Naive thymus-derived CD4-positive, alpha-beta T cell (primary cell): ENCODE results near the gene NCAM2. TPM values are rescaled to one million over a fixed set of nuclear protein-coding genes. Genes with fewer than 3 reads are reported as not detected.

Experiments used
- ATAC-seq: fragments of 150-1000 bp; cut with Tn5 transposase; 2 replicates; pipeline ENCODE4 v1.10.0; 2021; ENCODE audit warnings: mild to moderate bottlenecking, moderate library complexity
- CTCF ChIA-PET: fragments of 350-600 bp; sonication (Branson Sonifier 250); formaldehyde crosslinking; loops from one replicate; lab custom pipeline; 2021; ENCODE audit warnings: antibody characterized with exemption; lab: Charles Lee
- POLR2A ChIA-PET: fragments of 350-600 bp; sonication (Branson Sonifier 250); formaldehyde crosslinking; loops from one replicate; lab custom pipeline; 2021; ENCODE audit warnings: antibody characterized with exemption, inconsistent platforms; lab: Charles Lee
- DNase-seq, 9 donors: peaks; one replicate each; pipeline versions ENCODE4 v3.0.0 to v3.0.0-alpha.2; 2020 to 2022; ENCODE audit warnings: mixed read lengths in 1 of 9
- H3K27ac ChIP-seq: one replicate; pipeline ENCODE4 v1.7.0; 2013; ENCODE audit warnings: mild to moderate bottlenecking, low read depth, low read length, moderate library complexity
- H3K27me3 ChIP-seq, 2 donors: one replicate each; pipeline ENCODE4 v1.7.0; 2013; ENCODE audit warnings: low read length in 2 of 2, mild to moderate bottlenecking in 2 of 2, moderate library complexity in 2 of 2; ENCODE audit not compliant: control insufficient read depth in 2 of 2, insufficient read depth in 2 of 2
- H3K36me3 ChIP-seq, 3 experiments: 1 replicate in 2 of 3; 2 replicates in 1 of 3; pipeline ENCODE4 v1.7.0; 2013; ENCODE audit warnings: low read length in 3 of 3, mild to moderate bottlenecking in 3 of 3, moderate library complexity in 1 of 3; ENCODE audit not compliant: insufficient read depth in 3 of 3, control insufficient read depth in 2 of 3
- H3K4me1 ChIP-seq, 2 donors: one replicate each; pipeline ENCODE4 v1.7.0; 2013; ENCODE audit warnings: low read length in 2 of 2, mild to moderate bottlenecking in 2 of 2, moderate library complexity in 1 of 2; ENCODE audit not compliant: control insufficient read depth in 2 of 2, insufficient read depth in 2 of 2
- H3K4me3 ChIP-seq: 2 replicates; pipeline ENCODE4 v1.7.0; 2013; ENCODE audit warnings: mild to moderate bottlenecking, low read length
- H3K9me3 ChIP-seq, 3 experiments: 1 replicate in 2 of 3; 2 replicates in 1 of 3; pipeline ENCODE4 v1.7.0; 2013; ENCODE audit warnings: low read length in 3 of 3; ENCODE audit not compliant: control insufficient read depth in 2 of 3
- H3K27ac Mint-ChIP-seq, 9 donors: one replicate each; pipeline ENCODE4 v1.8.0; 2020 to 2022; ENCODE audit warnings: mixed read lengths in 9 of 9, mild to moderate bottlenecking in 8 of 9, moderate library complexity in 5 of 9, inconsistent platforms in 2 of 9
- H3K27me3 Mint-ChIP-seq, 5 donors: one replicate each; pipeline ENCODE4 v1.8.0; 2021 to 2022; ENCODE audit warnings: mixed read lengths in 5 of 5, mild to moderate bottlenecking in 1 of 5
- H3K36me3 Mint-ChIP-seq, 5 donors: one replicate each; pipeline ENCODE4 v1.8.0; 2020 to 2022; ENCODE audit warnings: mixed read lengths in 5 of 5, mild to moderate bottlenecking in 3 of 5, inconsistent platforms in 1 of 5
- H3K4me1 Mint-ChIP-seq, 7 donors: one replicate each; pipeline ENCODE4 v1.8.0; 2020 to 2022; ENCODE audit warnings: mixed read lengths in 7 of 7, mild to moderate bottlenecking in 3 of 7, inconsistent platforms in 1 of 7
- H3K4me3 Mint-ChIP-seq, 10 donors: one replicate each; pipeline ENCODE4 v1.8.0; 2020 to 2022; ENCODE audit warnings: mild to moderate bottlenecking in 10 of 10, mixed read lengths in 10 of 10, moderate library complexity in 6 of 10, inconsistent platforms in 2 of 10
- H3K9me3 Mint-ChIP-seq, 11 donors: one replicate each; pipeline ENCODE4 v1.8.0; 2020 to 2022; ENCODE audit warnings: mixed read lengths in 11 of 11, mild to moderate bottlenecking in 4 of 11, inconsistent platforms in 1 of 11, moderate library complexity in 1 of 11
- intact Hi-C, 2 donors: fragments of 100-400 bp; cut with micrococcal nuclease; formaldehyde crosslinking; loops; one replicate each; pipeline ENCODE4 v1.15.1; 2023
- polyA plus RNA-seq, 2 donors: library from polyadenylated mRNA; unstranded; fragments of 300-500 nt; fragmentation: Illumina TruSeq; gene quantifications; one replicate each; pipeline ENCODE4 v1.2.3, GENCODE V29; 2021
- total RNA-seq, 6 experiments: library from RNA in 5 of 6; stranded (reverse) in 5 of 6; gene quantifications; 1 replicate in 5 of 6; 2 replicates in 1 of 6; pipeline ENCODE4 v1.2.3 and lab custom pipeline; 2021 to 2026

NCAM2 gene
- total and polyA plus RNA-seq, 7 experiments from 2014 or later = 0.07 TPM; not detected in 6

DNA sequence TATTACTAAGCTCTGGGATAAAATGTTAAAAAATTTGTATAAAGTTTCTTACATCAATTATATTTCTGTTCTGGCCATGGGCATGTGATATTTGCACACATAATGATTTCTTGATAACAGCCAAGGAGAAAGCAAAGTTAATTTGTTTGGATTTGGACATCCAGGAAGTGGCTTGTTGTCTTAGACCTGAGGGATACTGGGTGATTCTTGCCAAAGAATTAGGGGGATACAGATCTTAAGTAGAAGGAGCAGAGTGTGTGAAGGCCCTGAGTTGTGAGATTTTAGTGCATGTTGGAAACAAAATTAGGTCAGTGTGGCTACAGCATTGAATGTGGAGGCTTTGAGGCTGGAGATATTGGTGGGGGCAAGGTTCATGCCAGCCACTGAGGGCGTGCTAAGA lies 65.6 kb downstream of the NCAM2 start:
- Mint-ChIP-seq H3K4me3 (no peak overlapping the region), H3K9me3 (peaks cover 0 to 1% (median 0%) of the 10 kb centered on the region in 11 donors), H3K27me3 (no peaks in the 10 kb centered on the region), H3K36me3 (no peaks in the 10 kb centered on the region), H3K27ac (no peak overlapping the region), H3K4me1 (no peaks in the 10 kb centered on the region)
- H3K27me3 ChIP-seq = no peaks in the 10 kb centered on the region
- DNase-seq (no peak), ATAC-seq (no peak)
- H3K36me3 ChIP-seq = no peaks in the 10 kb centered on the region
- intact Hi-C loops = no loop called here
- CTCF ChIA-PET = no interaction called here
- H3K9me3 ChIP-seq = no peaks in the 10 kb centered on the region
- POLR2A ChIA-PET = no interaction called here
- H3K4me1 ChIP-seq = no peaks in the 10 kb centered on the region
- H3K4me3 ChIP-seq = no peak overlapping the region
- H3K27ac ChIP-seq = no peak overlapping the region

- H3K9me3 ChIP-seq = no peaks in the 10 kb centered on the region
- no peak overlapping the region for H3K4me3 ChIP-seq
- H3K27ac ChIP-seq = no peak overlapping the region
- no peaks in the 10 kb centered on the region for H3K4me1 Mint-ChIP-seq
- intact Hi-C loops = no loop called here
- no peaks in the 10 kb centered on the region for H3K36me3 ChIP-seq
- H3K27ac Mint-ChIP-seq = no peak overlapping the region
- no peak overlapping the region for H3K4me3 Mint-ChIP-seq
- no peak for ATAC-seq
- H3K27me3 ChIP-seq = no peaks in the 10 kb centered on the region
- no peaks in the 10 kb centered on the region for H3K36me3 Mint-ChIP-seq
- POLR2A ChIA-PET = no interaction called here
- no peak for DNase-seq
- no peaks in the 10 kb centered on the region for H3K4me1 ChIP-seq
- CTCF ChIA-PET = no interaction called here
- H3K9me3 Mint-ChIP-seq = peaks cover 0 to 1% (median 0%) of the 10 kb centered on the region in 11 donors
- no peaks in the 10 kb centered on the region for H3K27me3 Mint-ChIP-seq
Measured at GRCh38 chr21:21064353-21064752, 66.1 kb downstream of the NCAM2 start.

DNA sequence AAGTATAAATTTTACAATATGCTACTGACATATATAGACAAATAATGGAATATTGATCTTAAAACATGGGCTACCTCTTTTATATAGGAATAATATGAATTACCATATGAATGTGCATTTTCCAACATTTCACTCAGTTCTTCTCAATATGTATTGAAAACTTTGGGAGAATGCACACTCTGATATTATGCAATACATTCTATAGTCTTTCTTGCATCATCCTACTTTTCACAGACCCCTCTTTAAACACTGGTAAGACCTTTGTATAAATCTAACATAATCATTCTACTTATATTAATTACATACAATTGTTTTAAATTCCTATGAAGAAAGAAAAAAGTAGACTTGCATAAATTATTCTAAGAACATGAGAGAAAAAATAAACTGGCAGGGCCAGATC lies 69.2 kb downstream of the NCAM2 start:
- ChIA-PET CTCF (no interaction called here), POLR2A (no interaction called here)
- Mint-ChIP-seq H3K9me3 (peaks cover 0 to 3% (median 0%) of the 10 kb centered on the region in 11 donors), H3K27ac (no peak overlapping the region), H3K27me3 (no peaks in the 10 kb centered on the region), H3K36me3 (no peaks in the 10 kb centered on the region), H3K4me3 (no peak overlapping the region), H3K4me1 (no peaks in the 10 kb centered on the region)
- DNase-seq (no peak), ATAC-seq (no peak)
- Histone ChIP-seq H3K27ac (no peak overlapping the region), H3K4me1 (no peaks in the 10 kb centered on the region), H3K9me3 (no peaks in the 10 kb centered on the region), H3K27me3 (no peaks in the 10 kb centered on the region), H3K36me3 (no peaks in the 10 kb centered on the region), H3K4me3 (no peak overlapping the region)
- intact Hi-C loops = no loop called here

- POLR2A ChIA-PET = no interaction called here
Measured at GRCh38 chr21:21074305-21074704, 76.1 kb downstream of the NCAM2 start.

GRCh38 chr21:21076051-21076450 lies 77.8 kb downstream of the NCAM2 start:
- Histone ChIP-seq H3K27me3 (no peaks in the 10 kb centered on the region), H3K27ac (no peak overlapping the region), H3K4me1 (no peaks in the 10 kb centered on the region), H3K9me3 (no peaks in the 10 kb centered on the region), H3K4me3 (no peak overlapping the region), H3K36me3 (no peaks in the 10 kb centered on the region)
- H3K27me3 Mint-ChIP-seq = no peaks in the 10 kb centered on the region
- intact Hi-C loops = no loop called here
- no peak for ATAC-seq
- no peak for DNase-seq
- no peak overlapping the region for H3K27ac Mint-ChIP-seq
- no peaks in the 10 kb centered on the region for H3K36me3 Mint-ChIP-seq
- POLR2A ChIA-PET = no interaction called here
- peaks cover 0 to 4% (median 0%) of the 10 kb centered on the region in 11 donors for H3K9me3 Mint-ChIP-seq
- CTCF ChIA-PET = no interaction called here
- no peak overlapping the region for H3K4me3 Mint-ChIP-seq
- H3K4me1 Mint-ChIP-seq = no peaks in the 10 kb centered on the region

More at GRCh38 chr21:21074305-21074704, 76.1 kb downstream of the NCAM2 start:
- no peak for DNase-seq
- H3K27ac ChIP-seq = no peak overlapping the region
- H3K27me3 ChIP-seq = no peaks in the 10 kb centered on the region
- CTCF ChIA-PET = no interaction called here
- Mint-ChIP-seq H3K27me3 (no peaks in the 10 kb centered on the region), H3K4me3 (no peak overlapping the region), H3K9me3 (peaks cover 0 to 3% (median 0%) of the 10 kb centered on the region in 11 donors), H3K4me1 (no peaks in the 10 kb centered on the region), H3K27ac (no peak overlapping the region), H3K36me3 (no peaks in the 10 kb centered on the region)
- H3K4me3 ChIP-seq = no peak overlapping the region
- H3K4me1 ChIP-seq = no peaks in the 10 kb centered on the region
- no peak for ATAC-seq
- no peaks in the 10 kb centered on the region for H3K9me3 ChIP-seq
- intact Hi-C loops = no loop called here
- no peaks in the 10 kb centered on the region for H3K36me3 ChIP-seq

- Mint-ChIP-seq H3K27ac (no peak overlapping the region), H3K36me3 (no peaks in the 10 kb centered on the region), H3K9me3 (peaks cover 0 to 4% (median 0%) of the 10 kb centered on the region in 11 donors), H3K4me1 (no peaks in the 10 kb centered on the region), H3K27me3 (no peaks in the 10 kb centered on the region), H3K4me3 (no peak overlapping the region)
- ChIA-PET CTCF (no interaction called here), POLR2A (no interaction called here)
- Histone ChIP-seq H3K36me3 (no peaks in the 10 kb centered on the region), H3K27me3 (no peaks in the 10 kb centered on the region), H3K4me3 (no peak overlapping the region), H3K9me3 (no peaks in the 10 kb centered on the region), H3K4me1 (no peaks in the 10 kb centered on the region), H3K27ac (no peak overlapping the region)
- DNase-seq (no peak), ATAC-seq (no peak)
- intact Hi-C loops = no loop called here
Measured at GRCh38 chr21:21076491-21076890, 78.3 kb downstream of the NCAM2 start.

GRCh38 chr21:21079646-21080045 lies 81.4 kb downstream of the NCAM2 start:
- DNase-seq = no peak
- H3K9me3 Mint-ChIP-seq = peaks cover 0 to 8% (median 3%) of the 10 kb centered on the region in 11 donors

More at GRCh38 chr21:21079646-21080045, 81.4 kb downstream of the NCAM2 start:
- Histone ChIP-seq H3K9me3 (no peaks in the 10 kb centered on the region), H3K27ac (no peak overlapping the region), H3K4me3 (no peak overlapping the region), H3K27me3 (no peaks in the 10 kb centered on the region), H3K4me1 (no peaks in the 10 kb centered on the region), H3K36me3 (no peaks in the 10 kb centered on the region)
- ATAC-seq = no peak
- CTCF ChIA-PET = no interaction called here
- POLR2A ChIA-PET = no interaction called here
- no peaks in the 10 kb centered on the region for H3K36me3 Mint-ChIP-seq
- H3K27ac Mint-ChIP-seq = no peak overlapping the region
- no peaks in the 10 kb centered on the region for H3K27me3 Mint-ChIP-seq
- no peak overlapping the region for H3K4me3 Mint-ChIP-seq
- H3K4me1 Mint-ChIP-seq = no peaks in the 10 kb centered on the region
- intact Hi-C loops = no loop called here
